GM23338 (cell line): ENCODE results near the gene HERC2. TPM values are rescaled to one million over a fixed set of nuclear protein-coding genes. Genes with fewer than 3 reads are reported as not detected.

Experiments
- ATAC-seq: fragments of 200-7000 bp; cut with Tn5 transposase; 3 replicates; pipeline ENCODE4 v1.9.1; 2020
- DNase-seq: peaks from one replicate; pipeline ENCODE4 v3.0.0-alpha.2; 2015; ENCODE audit warnings: low spot score
- H2AFZ ChIP-seq: fragments of 200-600 bp; sonication (generic); 2 replicates; pipeline ENCODE4 v1.8.0; 2016; ENCODE audit warnings: antibody characterized with exemption, mild to moderate bottlenecking, moderate library complexity
- H3F3A ChIP-seq: fragments of 200-600 bp; sonication (generic); replicated peaks from 2 replicates; pipeline ENCODE4 v1.8.0; 2017; ENCODE audit warnings: antibody characterized with exemption, mixed run types, low read depth
- H3K27ac ChIP-seq: fragments of 200-600 bp; sonication (generic); 2 replicates; pipeline ENCODE4 v1.6.1; 2016; ENCODE audit warnings: low read depth
- H3K27me3 ChIP-seq: fragments of 200-600 bp; sonication (generic); 2 replicates; pipeline ENCODE4 v1.8.0; 2016; ENCODE audit warnings: mild to moderate bottlenecking, mixed run types, moderate library complexity; ENCODE audit not compliant: insufficient read depth
- H3K36me3 ChIP-seq: fragments of 200-600 bp; sonication (generic); 2 replicates; pipeline ENCODE4 v1.8.0; 2016; ENCODE audit warnings: mild to moderate bottlenecking; ENCODE audit not compliant: insufficient read depth
- H3K4me1 ChIP-seq: fragments of 200-600 bp; sonication (generic); 2 replicates; pipeline ENCODE4 v1.8.0; 2016; ENCODE audit warnings: mild to moderate bottlenecking, moderate library complexity; ENCODE audit not compliant: insufficient read depth
- H3K4me2 ChIP-seq: fragments of 200-600 bp; sonication (generic); 2 replicates; pipeline ENCODE4 v1.7.1; 2017; ENCODE audit warnings: mixed run types
- H3K4me3 ChIP-seq: fragments of 200-600 bp; sonication (generic); 2 replicates; pipeline ENCODE4 v1.6.1; 2016; ENCODE audit warnings: mixed run types
- H3K79me2 ChIP-seq: fragments of 200-600 bp; sonication (generic); replicated peaks from 2 replicates; pipeline ENCODE4 v1.8.0; 2017; ENCODE audit warnings: mild to moderate bottlenecking; ENCODE audit not compliant: insufficient read depth
- H3K9me2 ChIP-seq: fragments of 200-600 bp; sonication (generic); 2 replicates; pipeline ENCODE4 v1.8.0; 2017; ENCODE audit not compliant: insufficient read depth
- H4K20me1 ChIP-seq: fragments of 200-600 bp; sonication (generic); replicated peaks from 2 replicates; pipeline ENCODE4 v1.8.0; 2017; ENCODE audit warnings: mild to moderate bottlenecking; ENCODE audit not compliant: insufficient read depth
- H3K27ac Mint-ChIP-seq: 2 replicates; pipeline ENCODE4 v1.8.0; 2020; ENCODE audit warnings: inconsistent platforms, mild to moderate bottlenecking, moderate library complexity, mixed read lengths
- H3K27me3 Mint-ChIP-seq: 3 replicates; pipeline ENCODE4 v1.8.0; 2022; ENCODE audit warnings: low read depth, mild to moderate bottlenecking, moderate library complexity, mixed read lengths, inconsistent platforms; ENCODE audit not compliant: insufficient read depth, poor library complexity
- H3K36me3 Mint-ChIP-seq: 3 replicates; pipeline ENCODE4 v1.8.0; 2021; ENCODE audit warnings: low read depth, mild to moderate bottlenecking, inconsistent platforms, moderate library complexity, mixed read lengths
- H3K4me1 Mint-ChIP-seq: 3 replicates; pipeline ENCODE4 v1.8.0; 2020; ENCODE audit warnings: mild to moderate bottlenecking, inconsistent platforms, mixed read lengths
- H3K4me3 Mint-ChIP-seq: 3 replicates; pipeline ENCODE4 v1.8.0; 2021; ENCODE audit warnings: moderate library complexity, mild to moderate bottlenecking, inconsistent platforms, mixed read lengths
- H3K9me3 Mint-ChIP-seq: 3 replicates; pipeline ENCODE4 v1.8.0; 2020; ENCODE audit warnings: moderate library complexity, mild to moderate bottlenecking, inconsistent platforms, mixed read lengths
- CREB1 ChIP-seq: fragments of 250-450 bp; sonication (Bioruptor Pico); IDR thresholded peaks from 2 replicates; pipeline ENCODE4 v1.5.0; 2020; ENCODE audit warnings: low read depth, mild to moderate bottlenecking, moderate library complexity
- EZH2 ChIP-seq: fragments of 200-600 bp; sonication (generic); IDR thresholded peaks from one replicate; pipeline ENCODE4 v1.8.0; 2017; ENCODE audit warnings: antibody characterized with exemption, mild to moderate bottlenecking, low read depth; ENCODE audit not compliant: unreplicated experiment
- EZH2phosphoT487 ChIP-seq: fragments of 200-600 bp; sonication (generic); IDR thresholded peaks from one replicate; pipeline ENCODE4 v1.8.1; 2018; ENCODE audit warnings: antibody characterized with exemption; ENCODE audit not compliant: unreplicated experiment
- JUNB ChIP-seq: IDR thresholded peaks from one replicate; pipeline ENCODE4 v1.6.1; 2016; ENCODE audit warnings: antibody characterized with exemption; ENCODE audit not compliant: unreplicated experiment
- NANOG ChIP-seq: IDR thresholded peaks from 2 replicates; pipeline ENCODE4 v1.6.1; 2016; ENCODE audit warnings: antibody characterized with exemption, borderline replicate concordance
- POLR2AphosphoS5 ChIP-seq: IDR thresholded peaks from 2 replicates; pipeline ENCODE4 v1.6.1; 2016; ENCODE audit warnings: antibody characterized with exemption, low read depth
- STAT1 ChIP-seq: IDR thresholded peaks from one replicate; pipeline ENCODE4 v1.6.1; 2016; ENCODE audit warnings: antibody characterized with exemption; ENCODE audit not compliant: unreplicated experiment
- ZNF114 ChIP-seq: fragments of 250-450 bp; sonication (Bioruptor Pico); IDR thresholded peaks from 2 replicates; pipeline ENCODE4 v1.5.0; 2020; ENCODE audit warnings: mild to moderate bottlenecking, moderate library complexity
- ZNF331 ChIP-seq: fragments of 250-450 bp; sonication (Bioruptor Pico); IDR thresholded peaks from 2 replicates; pipeline ENCODE4 v1.5.0; 2020; ENCODE audit warnings: low read depth, mild to moderate bottlenecking, moderate library complexity
- polyA plus RNA-seq: library from polyadenylated mRNA; unstranded; fragments of >200 nt; fragmentation: Nextera tagmentation; extraction: Ambion mirVana; gene quantifications from 2 replicates; pipeline ENCODE4 v1.2.1, GENCODE V29; 2016
- total RNA-seq: library from RNA; depleted of rRNA; stranded (reverse); fragments of >200 nt; shearing (Covaris generic); gene quantifications from 2 replicates; pipeline ENCODE4 v1.2.3, GENCODE V29; 2014
- TF ChIP-seq, protein P1 (sequence below): IDR thresholded peaks from one replicate; pipeline ENCODE4 v1.6.1; 2018; ENCODE audit warnings: antibody characterized with exemption; ENCODE audit not compliant: unreplicated experiment
- TF ChIP-seq, protein P2 (sequence below): IDR thresholded peaks from 2 replicates; pipeline ENCODE4 v1.6.1; 2016; ENCODE audit warnings: antibody characterized with exemption
- TF ChIP-seq, protein P3 (sequence below): fragments of 250-450 bp; sonication (Bioruptor Pico); IDR thresholded peaks from 2 replicates; pipeline ENCODE4 v1.5.0; 2020; ENCODE audit warnings: mild to moderate bottlenecking, moderate library complexity
- TF ChIP-seq, protein P4 (sequence below), 2 experiments: fragments of 200-600 bp in 1 of 2; sonication (generic) in 1 of 2; conservative IDR thresholded peaks; 2 replicates each; pipeline versions ENCODE4 v1.5.1 to v1.6.1; 2016 to 2017; ENCODE audit warnings: antibody characterized with exemption in 2 of 2, low read depth in 2 of 2, mild to moderate bottlenecking in 2 of 2, moderate library complexity in 1 of 2

The HERC2 gene
- total and polyA plus RNA-seq, 2 experiments from 2014 or later, result 71.3 to 80.7 TPM

GRCh38 chr15:28243901-28244300, 78.1 kb downstream of the HERC2 start:
- H3F3A ChIP-seq, result no peaks in the 10 kb centered on the region
- TF ChIP-seq, protein P1, sequence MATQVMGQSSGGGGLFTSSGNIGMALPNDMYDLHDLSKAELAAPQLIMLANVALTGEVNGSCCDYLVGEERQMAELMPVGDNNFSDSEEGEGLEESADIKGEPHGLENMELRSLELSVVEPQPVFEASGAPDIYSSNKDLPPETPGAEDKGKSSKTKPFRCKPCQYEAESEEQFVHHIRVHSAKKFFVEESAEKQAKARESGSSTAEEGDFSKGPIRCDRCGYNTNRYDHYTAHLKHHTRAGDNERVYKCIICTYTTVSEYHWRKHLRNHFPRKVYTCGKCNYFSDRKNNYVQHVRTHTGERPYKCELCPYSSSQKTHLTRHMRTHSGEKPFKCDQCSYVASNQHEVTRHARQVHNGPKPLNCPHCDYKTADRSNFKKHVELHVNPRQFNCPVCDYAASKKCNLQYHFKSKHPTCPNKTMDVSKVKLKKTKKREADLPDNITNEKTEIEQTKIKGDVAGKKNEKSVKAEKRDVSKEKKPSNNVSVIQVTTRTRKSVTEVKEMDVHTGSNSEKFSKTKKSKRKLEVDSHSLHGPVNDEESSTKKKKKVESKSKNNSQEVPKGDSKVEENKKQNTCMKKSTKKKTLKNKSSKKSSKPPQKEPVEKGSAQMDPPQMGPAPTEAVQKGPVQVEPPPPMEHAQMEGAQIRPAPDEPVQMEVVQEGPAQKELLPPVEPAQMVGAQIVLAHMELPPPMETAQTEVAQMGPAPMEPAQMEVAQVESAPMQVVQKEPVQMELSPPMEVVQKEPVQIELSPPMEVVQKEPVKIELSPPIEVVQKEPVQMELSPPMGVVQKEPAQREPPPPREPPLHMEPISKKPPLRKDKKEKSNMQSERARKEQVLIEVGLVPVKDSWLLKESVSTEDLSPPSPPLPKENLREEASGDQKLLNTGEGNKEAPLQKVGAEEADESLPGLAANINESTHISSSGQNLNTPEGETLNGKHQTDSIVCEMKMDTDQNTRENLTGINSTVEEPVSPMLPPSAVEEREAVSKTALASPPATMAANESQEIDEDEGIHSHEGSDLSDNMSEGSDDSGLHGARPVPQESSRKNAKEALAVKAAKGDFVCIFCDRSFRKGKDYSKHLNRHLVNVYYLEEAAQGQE, result no peak
- TF ChIP-seq NANOG, result no peak
- TF ChIP-seq EZH2, result no peak
- no peak for TF ChIP-seq JUNB
- TF ChIP-seq, protein P2, sequence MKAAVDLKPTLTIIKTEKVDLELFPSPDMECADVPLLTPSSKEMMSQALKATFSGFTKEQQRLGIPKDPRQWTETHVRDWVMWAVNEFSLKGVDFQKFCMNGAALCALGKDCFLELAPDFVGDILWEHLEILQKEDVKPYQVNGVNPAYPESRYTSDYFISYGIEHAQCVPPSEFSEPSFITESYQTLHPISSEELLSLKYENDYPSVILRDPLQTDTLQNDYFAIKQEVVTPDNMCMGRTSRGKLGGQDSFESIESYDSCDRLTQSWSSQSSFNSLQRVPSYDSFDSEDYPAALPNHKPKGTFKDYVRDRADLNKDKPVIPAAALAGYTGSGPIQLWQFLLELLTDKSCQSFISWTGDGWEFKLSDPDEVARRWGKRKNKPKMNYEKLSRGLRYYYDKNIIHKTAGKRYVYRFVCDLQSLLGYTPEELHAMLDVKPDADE, result no peak
- TF ChIP-seq, protein P3, sequence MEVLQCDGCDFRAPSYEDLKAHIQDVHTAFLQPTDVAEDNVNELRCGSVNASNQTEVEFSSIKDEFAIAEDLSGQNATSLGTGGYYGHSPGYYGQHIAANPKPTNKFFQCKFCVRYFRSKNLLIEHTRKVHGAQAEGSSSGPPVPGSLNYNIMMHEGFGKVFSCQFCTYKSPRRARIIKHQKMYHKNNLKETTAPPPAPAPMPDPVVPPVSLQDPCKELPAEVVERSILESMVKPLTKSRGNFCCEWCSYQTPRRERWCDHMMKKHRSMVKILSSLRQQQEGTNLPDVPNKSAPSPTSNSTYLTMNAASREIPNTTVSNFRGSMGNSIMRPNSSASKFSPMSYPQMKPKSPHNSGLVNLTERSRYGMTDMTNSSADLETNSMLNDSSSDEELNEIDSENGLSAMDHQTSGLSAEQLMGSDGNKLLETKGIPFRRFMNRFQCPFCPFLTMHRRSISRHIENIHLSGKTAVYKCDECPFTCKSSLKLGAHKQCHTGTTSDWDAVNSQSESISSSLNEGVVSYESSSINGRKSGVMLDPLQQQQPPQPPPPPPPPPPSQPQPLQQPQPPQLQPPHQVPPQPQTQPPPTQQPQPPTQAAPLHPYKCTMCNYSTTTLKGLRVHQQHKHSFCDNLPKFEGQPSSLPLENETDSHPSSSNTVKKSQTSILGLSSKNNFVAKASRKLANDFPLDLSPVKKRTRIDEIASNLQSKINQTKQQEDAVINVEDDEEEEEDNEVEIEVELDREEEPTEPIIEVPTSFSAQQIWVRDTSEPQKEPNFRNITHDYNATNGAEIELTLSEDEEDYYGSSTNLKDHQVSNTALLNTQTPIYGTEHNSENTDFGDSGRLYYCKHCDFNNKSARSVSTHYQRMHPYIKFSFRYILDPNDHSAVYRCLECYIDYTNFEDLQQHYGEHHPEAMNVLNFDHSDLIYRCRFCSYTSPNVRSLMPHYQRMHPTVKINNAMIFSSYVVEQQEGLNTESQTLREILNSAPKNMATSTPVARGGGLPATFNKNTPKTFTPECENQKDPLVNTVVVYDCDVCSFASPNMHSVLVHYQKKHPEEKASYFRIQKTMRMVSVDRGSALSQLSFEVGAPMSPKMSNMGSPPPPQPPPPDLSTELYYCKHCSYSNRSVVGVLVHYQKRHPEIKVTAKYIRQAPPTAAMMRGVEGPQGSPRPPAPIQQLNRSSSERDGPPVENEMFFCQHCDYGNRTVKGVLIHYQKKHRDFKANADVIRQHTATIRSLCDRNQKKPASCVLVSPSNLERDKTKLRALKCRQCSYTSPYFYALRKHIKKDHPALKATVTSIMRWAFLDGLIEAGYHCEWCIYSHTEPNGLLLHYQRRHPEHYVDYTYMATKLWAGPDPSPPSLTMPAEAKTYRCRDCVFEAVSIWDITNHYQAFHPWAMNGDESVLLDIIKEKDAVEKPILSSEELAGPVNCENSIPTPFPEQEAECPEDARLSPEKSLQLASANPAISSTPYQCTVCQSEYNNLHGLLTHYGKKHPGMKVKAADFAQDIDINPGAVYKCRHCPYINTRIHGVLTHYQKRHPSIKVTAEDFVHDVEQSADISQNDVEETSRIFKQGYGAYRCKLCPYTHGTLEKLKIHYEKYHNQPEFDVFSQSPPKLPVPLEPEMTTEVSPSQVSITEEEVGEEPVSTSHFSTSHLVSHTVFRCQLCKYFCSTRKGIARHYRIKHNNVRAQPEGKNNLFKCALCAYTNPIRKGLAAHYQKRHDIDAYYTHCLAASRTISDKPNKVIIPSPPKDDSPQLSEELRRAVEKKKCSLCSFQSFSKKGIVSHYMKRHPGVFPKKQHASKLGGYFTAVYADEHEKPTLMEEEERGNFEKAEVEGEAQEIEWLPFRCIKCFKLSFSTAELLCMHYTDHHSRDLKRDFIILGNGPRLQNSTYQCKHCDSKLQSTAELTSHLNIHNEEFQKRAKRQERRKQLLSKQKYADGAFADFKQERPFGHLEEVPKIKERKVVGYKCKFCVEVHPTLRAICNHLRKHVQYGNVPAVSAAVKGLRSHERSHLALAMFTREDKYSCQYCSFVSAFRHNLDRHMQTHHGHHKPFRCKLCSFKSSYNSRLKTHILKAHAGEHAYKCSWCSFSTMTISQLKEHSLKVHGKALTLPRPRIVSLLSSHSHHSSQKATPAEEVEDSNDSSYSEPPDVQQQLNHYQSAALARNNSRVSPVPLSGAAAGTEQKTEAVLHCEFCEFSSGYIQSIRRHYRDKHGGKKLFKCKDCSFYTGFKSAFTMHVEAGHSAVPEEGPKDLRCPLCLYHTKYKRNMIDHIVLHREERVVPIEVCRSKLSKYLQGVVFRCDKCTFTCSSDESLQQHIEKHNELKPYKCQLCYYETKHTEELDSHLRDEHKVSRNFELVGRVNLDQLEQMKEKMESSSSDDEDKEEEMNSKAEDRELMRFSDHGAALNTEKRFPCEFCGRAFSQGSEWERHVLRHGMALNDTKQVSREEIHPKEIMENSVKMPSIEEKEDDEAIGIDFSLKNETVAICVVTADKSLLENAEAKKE (CRISPR knock-in tag), result no peak
- no peak for TF ChIP-seq EZH2phosphoT487
- TF ChIP-seq POLR2AphosphoS5, result no peak
- TF ChIP-seq CREB1 (CRISPR knock-in tag), result no peak
- TF ChIP-seq, protein P4, sequence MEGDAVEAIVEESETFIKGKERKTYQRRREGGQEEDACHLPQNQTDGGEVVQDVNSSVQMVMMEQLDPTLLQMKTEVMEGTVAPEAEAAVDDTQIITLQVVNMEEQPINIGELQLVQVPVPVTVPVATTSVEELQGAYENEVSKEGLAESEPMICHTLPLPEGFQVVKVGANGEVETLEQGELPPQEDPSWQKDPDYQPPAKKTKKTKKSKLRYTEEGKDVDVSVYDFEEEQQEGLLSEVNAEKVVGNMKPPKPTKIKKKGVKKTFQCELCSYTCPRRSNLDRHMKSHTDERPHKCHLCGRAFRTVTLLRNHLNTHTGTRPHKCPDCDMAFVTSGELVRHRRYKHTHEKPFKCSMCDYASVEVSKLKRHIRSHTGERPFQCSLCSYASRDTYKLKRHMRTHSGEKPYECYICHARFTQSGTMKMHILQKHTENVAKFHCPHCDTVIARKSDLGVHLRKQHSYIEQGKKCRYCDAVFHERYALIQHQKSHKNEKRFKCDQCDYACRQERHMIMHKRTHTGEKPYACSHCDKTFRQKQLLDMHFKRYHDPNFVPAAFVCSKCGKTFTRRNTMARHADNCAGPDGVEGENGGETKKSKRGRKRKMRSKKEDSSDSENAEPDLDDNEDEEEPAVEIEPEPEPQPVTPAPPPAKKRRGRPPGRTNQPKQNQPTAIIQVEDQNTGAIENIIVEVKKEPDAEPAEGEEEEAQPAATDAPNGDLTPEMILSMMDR (conservative IDR thresholded peaks at IDR 0.05; ENCODE audit: low read depth in 2 of 2), result no peak
- TF ChIP-seq ZNF114, result no peak
- TF ChIP-seq ZNF331 (CRISPR knock-in tag), result no peak
- no peak for TF ChIP-seq STAT1
- no peak overlapping the region for H2AFZ ChIP-seq
- H4K20me1 ChIP-seq, result peaks cover 3% of the 10 kb centered on the region; the same call in 1 of the 2 replicates
- DNase-seq (no peak), ATAC-seq (no peak)
- peaks cover 30% of the 10 kb centered on the region for H3K36me3 ChIP-seq
- no peaks in the 10 kb centered on the region for H3K4me1 Mint-ChIP-seq
- no peaks in the 10 kb centered on the region for H3K9me2 ChIP-seq
- no peaks in the 10 kb centered on the region for H3K27me3 Mint-ChIP-seq
- peak overlapping the region; percentile 50; the same call in 1 of the 2 replicates for H3K27ac Mint-ChIP-seq
- H3K4me1 ChIP-seq, result no peaks in the 10 kb centered on the region
- H3K36me3 Mint-ChIP-seq, result peaks cover 74% of the 10 kb centered on the region
- H3K27ac ChIP-seq, result no peak overlapping the region
- no peaks in the 10 kb centered on the region; the same call in 1 of the 2 replicates for H3K79me2 ChIP-seq
- no peak overlapping the region for H3K4me3 Mint-ChIP-seq
- H3K4me2 ChIP-seq, result no peak overlapping the region
- no peaks in the 10 kb centered on the region for H3K27me3 ChIP-seq
- H3K4me3 ChIP-seq, result no peak overlapping the region
- H3K9me3 Mint-ChIP-seq, result peaks cover 3% of the 10 kb centered on the region; the same call in 1 of the 3 replicates
